Heart left ventricle (tissue), 13 donors: ENCODE results near the gene TMTC2.

Source experiments
- POLR2A ChIP-seq, 2 donors: fragments of 450-650 bp; IDR thresholded peaks; one replicate each; pipeline ENCODE4 v1.6.1; 2017; ENCODE audit warnings: antibody characterized with exemption in 2 of 2, mild to moderate bottlenecking in 2 of 2, moderate library complexity in 2 of 2
- TF ChIP-seq, protein P1 (sequence below), 12 donors: fragments of 200-600 bp; sonication (generic) in 4 of 12; IDR thresholded peaks; one replicate each; pipeline versions ENCODE4 v1.5.0 to v1.8.0; 2018 to 2022; ENCODE audit warnings: antibody characterized with exemption in 12 of 12, mild to moderate bottlenecking in 5 of 12
- donor health status: ischemic (EF 13 %, LVEDD 7.1; RV severe dilation, severe dysfunction).
- donor health status: DM: no; HTN: yes; CAD: no.
- donor health status: DM: no; HTN: no; CAD: no.
- donor health status: ischemic (EF 25% LVEDD 6.9; RV normal size, moderate dysfunction).
- donor health status: ischemic (EF 25% LVEDD 5.7; RV mildly dilated, moderate dysfunction).
- donor health status: ischemic (EF 35%, LVEDD 5.7; RV mildly dilated, moderate dysfunction).
- donor health status: nonischemic (EF 11% LVEDD 7.7; RV severe dilation, severe dysfunction).
- donor health status: DM: yes; HTN: yes; CAD: no.
- donor health status: PGD.
- donor health status: ischemic (EF 29% LVEDD 5.4; RV normal size, mild dysfunction).
- donor health status: nonischemic (EF 23%, LVEDD 6.1; RV moderate dilation, normal function).

GRCh38 chr12:82696543-82696942 lies 9.8 kb downstream of the TMTC2 start:
- TF ChIP-seq, protein P1, sequence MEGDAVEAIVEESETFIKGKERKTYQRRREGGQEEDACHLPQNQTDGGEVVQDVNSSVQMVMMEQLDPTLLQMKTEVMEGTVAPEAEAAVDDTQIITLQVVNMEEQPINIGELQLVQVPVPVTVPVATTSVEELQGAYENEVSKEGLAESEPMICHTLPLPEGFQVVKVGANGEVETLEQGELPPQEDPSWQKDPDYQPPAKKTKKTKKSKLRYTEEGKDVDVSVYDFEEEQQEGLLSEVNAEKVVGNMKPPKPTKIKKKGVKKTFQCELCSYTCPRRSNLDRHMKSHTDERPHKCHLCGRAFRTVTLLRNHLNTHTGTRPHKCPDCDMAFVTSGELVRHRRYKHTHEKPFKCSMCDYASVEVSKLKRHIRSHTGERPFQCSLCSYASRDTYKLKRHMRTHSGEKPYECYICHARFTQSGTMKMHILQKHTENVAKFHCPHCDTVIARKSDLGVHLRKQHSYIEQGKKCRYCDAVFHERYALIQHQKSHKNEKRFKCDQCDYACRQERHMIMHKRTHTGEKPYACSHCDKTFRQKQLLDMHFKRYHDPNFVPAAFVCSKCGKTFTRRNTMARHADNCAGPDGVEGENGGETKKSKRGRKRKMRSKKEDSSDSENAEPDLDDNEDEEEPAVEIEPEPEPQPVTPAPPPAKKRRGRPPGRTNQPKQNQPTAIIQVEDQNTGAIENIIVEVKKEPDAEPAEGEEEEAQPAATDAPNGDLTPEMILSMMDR (IDR thresholded peaks at IDR 0.05): no peak
- no peak for TF ChIP-seq POLR2A (IDR thresholded peaks at IDR 0.05)
